NB4 (cell line): ENCODE data around the gene COX8C.

Source experiments
- CTCF ChIP-seq: IDR thresholded peaks from one replicate; pipeline ENCODE4 v1.5.1; 2012; ENCODE audit warnings: low read depth, low read length
- MAX ChIP-seq: IDR thresholded peaks from 2 replicates; pipeline ENCODE4 v1.6.1; 2011; ENCODE audit warnings: low read depth, low read length
- MYC ChIP-seq: IDR thresholded peaks from 2 replicates; pipeline ENCODE4 v1.6.1; 2011; ENCODE audit warnings: low read depth, low read length
- POLR2A ChIP-seq: IDR thresholded peaks from 2 replicates; pipeline ENCODE4 v1.6.1; 2011; ENCODE audit warnings: mild to moderate bottlenecking; ENCODE audit not compliant: insufficient read length; ENCODE audit errors: extremely low read depth

- TF ChIP-seq POLR2A = no peak
- no peak for TF ChIP-seq CTCF
- TF ChIP-seq MAX = no peak
- no peak for TF ChIP-seq MYC
Measured at GRCh38 chr14:93318927-93319326, 28.1 kb upstream of the COX8C start.
